Muscle of leg (tissue), 11 donors: ENCODE results near the gene TRMT112. TPM values are rescaled to one million over a fixed set of nuclear protein-coding genes. Genes with fewer than 3 reads are reported as not detected.
"Not testable (repeated sequence)": the region's sequence is repeated elsewhere in the genome, so short reads cannot be mapped to it uniquely, and the experiment has no call there.

Source experiments
- DNase-seq: peaks from one replicate; pipeline ENCODE4 v3.0.0; 2013
- H3K27ac ChIP-seq: one replicate; pipeline ENCODE4 v1.5.1; 2013; ENCODE audit warnings: mild to moderate bottlenecking, low read length, control low read depth
- H3K27me3 ChIP-seq: one replicate; pipeline ENCODE4 v1.6.1; 2013; ENCODE audit warnings: low read length; ENCODE audit not compliant: control insufficient read depth, insufficient read depth
- H3K36me3 ChIP-seq: one replicate; pipeline ENCODE4 v1.6.1; 2013; ENCODE audit warnings: low read length; ENCODE audit not compliant: control insufficient read depth, insufficient read depth
- H3K4me1 ChIP-seq: one replicate; pipeline ENCODE4 v1.6.1; 2013; ENCODE audit warnings: low read length; ENCODE audit not compliant: control insufficient read depth, insufficient read depth
- H3K4me3 ChIP-seq: one replicate; pipeline ENCODE4 v1.5.1; 2013; ENCODE audit warnings: low read length, control low read depth
- H3K9me3 ChIP-seq: replicated peaks from 2 replicates; pipeline ENCODE4 v1.6.1; 2013; ENCODE audit warnings: low read depth, low read length; ENCODE audit not compliant: control insufficient read depth
- WGBS: methylation state at CpG from one replicate; pipeline ENCODE4 v1.1.5; 2013; ENCODE audit warnings: missing lambda C conversion rate; ENCODE audit not compliant: insufficient coverage; 5-methylcytosine and 5-hydroxymethylcytosine counted together
- polyA plus RNA-seq, 8 donors: library from polyadenylated mRNA; unstranded; fragments of 120-200 nt; gene quantifications; one replicate each; pipeline versions ENCODE4 v1.2.1 to v1.2.3, GENCODE V29; 2013; ENCODE audit warnings: inconsistent platforms in 1 of 8, low replicate concordance in 1 of 8; ENCODE audit not compliant: insufficient read length in 8 of 8, insufficient read depth in 1 of 8
- total RNA-seq: library from RNA; stranded (reverse); fragments of 120-200 nt; gene quantifications from one replicate; pipeline ENCODE4 v1.2.4, GENCODE V29; 2013

Gene TRMT112
- total and polyA plus RNA-seq, 9 donors = 177 to 306 (median 197) TPM

- no peak for DNase-seq
- WGBS = no CpG with 5 or more reads among the region's 13 CpGs
- H3K27ac ChIP-seq = no peak overlapping the region
Observed at GRCh38 chr11:64334764-64335735, 17.7 kb upstream of the TRMT112 start.

GRCh38 chr11:64333556-64333955, 16.2 kb upstream of the TRMT112 start:
- Histone ChIP-seq H3K27ac (no peak overlapping the region), H3K9me3 (no peaks in the 10 kb centered on the region), H3K4me1 (peaks cover 3% of the 10 kb centered on the region), H3K4me3 (no peak overlapping the region), H3K27me3 (peaks cover 4% of the 10 kb centered on the region), H3K36me3 (no peaks in the 10 kb centered on the region)
- DNase-seq = no peak
- 100% methylated on average over 6 of the region's 8 CpGs for WGBS

More at GRCh38 chr11:64334764-64335735, 17.7 kb upstream of the TRMT112 start:
- Histone ChIP-seq H3K36me3 (no peaks in the 10 kb centered on the region), H3K4me1 (peaks cover 3% of the 10 kb centered on the region), H3K27me3 (no peaks in the 10 kb centered on the region), H3K9me3 (no peaks in the 10 kb centered on the region), H3K4me3 (no peak overlapping the region)

GRCh38 chr11:64331569-64332371, 14.4 kb upstream of the TRMT112 start:
- Histone ChIP-seq H3K27ac (no peak overlapping the region), H3K4me1 (peaks cover 3% of the 10 kb centered on the region), H3K4me3 (no peak overlapping the region), H3K27me3 (peaks cover 4% of the 10 kb centered on the region), H3K36me3 (no peaks in the 10 kb centered on the region), H3K9me3 (peaks cover 3% of the 10 kb centered on the region)
- WGBS = 53% methylated on average over 19 of the region's 20 CpGs
- DNase-seq = peak; percentile 61

GRCh38 chr11:64330888-64331287, 13.5 kb upstream of the TRMT112 start:
- peaks cover 3% of the 10 kb centered on the region for H3K9me3 ChIP-seq
- no peak overlapping the region for H3K27ac ChIP-seq
- H3K27me3 ChIP-seq = peaks cover 4% of the 10 kb centered on the region
- H3K4me3 ChIP-seq = no peak overlapping the region
- H3K4me1 ChIP-seq = peaks cover 3% of the 10 kb centered on the region
- 91% methylated on average over 7 of the region's 11 CpGs for WGBS
- no peaks in the 10 kb centered on the region for H3K36me3 ChIP-seq
- no peak for DNase-seq

GRCh38 chr11:64327993-64328392, 10.6 kb upstream of the TRMT112 start:
- DNase-seq = no peak
- H3K4me1 ChIP-seq = peaks cover 3% of the 10 kb centered on the region
- 70% methylated on average over 1 of the region's 3 CpGs for WGBS

GRCh38 chr11:64327375-64327774, 10.0 kb upstream of the TRMT112 start:
- Histone ChIP-seq H3K4me3 (no peak overlapping the region), H3K9me3 (peaks cover 3% of the 10 kb centered on the region), H3K36me3 (peaks cover 6% of the 10 kb centered on the region), H3K4me1 (peaks cover 3% of the 10 kb centered on the region), H3K27me3 (peaks cover 4% of the 10 kb centered on the region), H3K27ac (no peak overlapping the region)
- DNase-seq = no peak
- no CpG with 5 or more reads among the region's 2 CpGs for WGBS

More at GRCh38 chr11:64327993-64328392, 10.6 kb upstream of the TRMT112 start:
- peaks cover 3% of the 10 kb centered on the region for H3K9me3 ChIP-seq
- no peak overlapping the region for H3K4me3 ChIP-seq
- peaks cover 4% of the 10 kb centered on the region for H3K27me3 ChIP-seq
- no peak overlapping the region for H3K27ac ChIP-seq
- H3K36me3 ChIP-seq = peaks cover 6% of the 10 kb centered on the region

- WGBS = 67% methylated on average over 2 of the region's 11 CpGs
- Histone ChIP-seq H3K27me3 (peaks cover 4% of the 10 kb centered on the region), H3K9me3 (peaks cover 3% of the 10 kb centered on the region)
Observed at GRCh38 chr11:64324692-64325469, 7.5 kb upstream of the TRMT112 start.

GRCh38 chr11:64323984-64324383, 6.6 kb upstream of the TRMT112 start:
- H3K36me3 ChIP-seq = peaks cover 29% of the 10 kb centered on the region
- not testable (repeated sequence) for DNase-seq, H3K27ac ChIP-seq, H3K27me3 ChIP-seq, H3K9me3 ChIP-seq, H3K4me3 ChIP-seq, H3K4me1 ChIP-seq
- WGBS = 74% methylated on average over 3 of the region's 4 CpGs

More at GRCh38 chr11:64324692-64325469, 7.5 kb upstream of the TRMT112 start:
- DNase-seq = no peak
- no peak overlapping the region for H3K4me3 ChIP-seq
- H3K27ac ChIP-seq = no peak overlapping the region
- H3K36me3 ChIP-seq = peaks cover 24% of the 10 kb centered on the region
- H3K4me1 ChIP-seq = no peaks in the 10 kb centered on the region

GRCh38 chr11:64323373-64323772, 6.0 kb upstream of the TRMT112 start:
- peaks cover 3% of the 10 kb centered on the region for H3K9me3 ChIP-seq

More at GRCh38 chr11:64323373-64323772, 6.0 kb upstream of the TRMT112 start:
- no peak overlapping the region for H3K4me3 ChIP-seq
- no peaks in the 10 kb centered on the region for H3K27me3 ChIP-seq
- WGBS = 67% methylated on average over 2 of the region's 5 CpGs
- no peak overlapping the region for H3K27ac ChIP-seq
- peaks cover 10% of the 10 kb centered on the region for H3K4me1 ChIP-seq
- peaks cover 29% of the 10 kb centered on the region for H3K36me3 ChIP-seq
- DNase-seq = no peak
